NK-92 treated with Interleukin-12 subunit alpha and Interleukin-12 subunit beta, amount 100 ng/mL, for 24 hours (cell line): Measurements from ENCODE around the gene CNOT11.
"Not testable (repeated sequence)": the region's sequence is repeated elsewhere in the genome, so short reads cannot be mapped to it uniquely, and the experiment has no call there.

ENCODE experiments used
- DNase-seq: peaks from one replicate; lab custom pipeline; 2025; lab: John Stamatoyannopoulos, UW

CNOT11 gene

DNA sequence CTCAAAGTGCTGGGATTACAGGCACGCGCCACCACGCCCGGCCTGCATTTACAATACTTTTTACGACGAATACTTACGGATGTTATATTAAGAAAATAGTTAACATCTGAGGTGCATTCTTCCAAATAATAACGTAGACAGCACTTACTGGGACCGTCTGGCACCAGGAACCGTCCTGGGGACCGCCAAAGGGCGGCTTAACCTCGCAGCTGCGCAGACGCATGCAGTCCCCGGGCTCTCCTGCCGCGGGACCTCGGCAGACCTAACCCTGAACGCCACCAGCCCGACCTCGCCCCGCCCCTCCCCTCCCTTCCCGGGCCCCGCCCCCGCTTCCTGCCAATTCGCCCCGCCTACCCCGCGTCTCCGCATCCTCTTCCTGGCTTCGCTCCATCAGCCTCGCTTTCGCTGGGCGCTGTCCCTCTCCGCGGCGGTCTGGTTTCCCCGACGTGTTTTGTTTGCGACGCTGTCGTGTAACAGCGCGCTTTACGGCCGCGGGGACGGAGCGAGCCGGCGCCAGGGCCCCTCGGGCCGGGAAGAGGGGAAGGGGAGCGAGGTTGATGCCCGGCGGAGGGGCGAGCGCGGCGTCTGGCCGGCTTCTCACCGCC, at the start of gene CNOT11:
Gene CNOT11, plus strand, starts transcription at position 479 of the 605 bp plus-strand sequence. Its CDS starts 79 bp downstream, at position 558.
- DNase-seq = peak; percentile 98

DNA sequence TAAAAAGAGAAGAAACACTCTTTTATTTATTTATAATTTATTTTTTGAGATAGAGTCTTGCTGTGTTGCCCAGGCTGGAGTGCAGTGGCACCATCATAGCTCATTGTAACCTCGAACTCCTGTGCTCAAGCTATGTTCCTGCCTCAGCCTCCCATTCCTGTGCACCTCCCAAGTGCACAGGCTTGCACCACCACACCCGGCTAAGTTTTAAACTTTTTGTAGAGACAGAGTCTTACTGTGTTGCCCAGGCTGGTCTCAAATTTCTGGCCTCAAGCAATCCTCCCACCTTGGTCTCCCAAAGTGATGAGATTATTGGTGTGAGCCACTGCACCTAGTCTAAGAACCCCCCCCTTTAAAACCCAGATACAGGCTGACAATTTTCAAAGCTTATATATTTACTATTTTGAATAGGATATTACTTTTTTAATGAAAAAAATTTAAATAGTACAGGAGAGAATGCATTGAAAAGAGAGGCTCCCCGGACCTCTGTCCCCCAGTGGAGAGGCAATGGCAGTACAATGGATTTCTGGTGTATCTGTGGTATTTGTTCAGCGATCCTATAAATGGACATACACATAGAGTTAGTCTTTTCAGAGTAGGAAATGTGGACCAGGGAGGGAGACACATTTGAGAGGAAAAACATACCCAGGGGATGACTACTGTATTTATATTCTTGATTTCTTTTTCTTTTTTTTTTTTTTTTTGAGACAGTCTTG, 48.1 kb upstream of the CNOT11 start:
- DNase-seq = no peak

DNA sequence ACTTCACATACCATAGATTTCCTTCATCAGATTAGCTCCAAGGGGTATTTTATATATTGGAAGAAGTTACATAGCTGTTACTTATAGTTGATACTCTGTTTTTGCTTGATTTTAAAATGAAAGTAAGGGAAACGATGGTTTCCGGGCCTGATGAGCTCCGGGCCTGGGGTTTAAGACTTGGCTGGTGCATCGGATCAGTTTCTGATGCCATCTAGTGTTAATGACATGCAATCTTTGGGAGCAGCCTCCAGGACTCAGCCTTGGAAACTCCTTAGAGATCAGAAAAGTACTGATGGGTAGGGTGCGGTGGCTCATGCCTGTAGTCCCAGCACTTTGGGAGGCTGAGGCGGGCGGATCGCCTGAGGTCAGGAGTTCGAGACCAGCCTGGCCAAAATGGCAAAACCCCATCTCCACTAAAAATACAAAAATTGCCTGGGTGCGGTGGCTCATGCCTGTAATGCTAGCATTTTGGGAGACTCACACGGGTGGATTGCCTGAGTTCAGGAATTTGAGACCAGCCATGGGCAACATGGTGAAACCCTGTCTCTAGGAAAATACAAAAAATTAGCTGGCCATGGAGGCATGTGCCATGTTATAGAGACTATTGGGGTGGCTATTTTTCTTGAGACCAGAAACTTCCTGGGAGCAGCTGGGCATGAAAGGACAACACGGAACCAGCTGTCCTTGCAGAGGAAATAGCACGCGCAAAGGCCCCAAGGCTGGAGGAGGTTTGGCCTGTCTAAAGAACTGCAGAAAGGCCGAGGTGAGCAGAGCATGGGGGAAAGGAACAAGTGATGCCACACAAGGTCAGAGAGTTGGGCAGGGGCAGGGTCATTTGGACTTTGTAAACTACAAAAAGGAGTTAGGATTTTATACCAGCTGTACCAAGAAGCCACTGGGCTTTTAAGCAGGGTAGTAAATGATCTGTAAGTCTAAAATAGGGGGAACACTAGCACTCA, 46.9 kb upstream of the CNOT11 start:
- DNase-seq = no peak

DNA sequence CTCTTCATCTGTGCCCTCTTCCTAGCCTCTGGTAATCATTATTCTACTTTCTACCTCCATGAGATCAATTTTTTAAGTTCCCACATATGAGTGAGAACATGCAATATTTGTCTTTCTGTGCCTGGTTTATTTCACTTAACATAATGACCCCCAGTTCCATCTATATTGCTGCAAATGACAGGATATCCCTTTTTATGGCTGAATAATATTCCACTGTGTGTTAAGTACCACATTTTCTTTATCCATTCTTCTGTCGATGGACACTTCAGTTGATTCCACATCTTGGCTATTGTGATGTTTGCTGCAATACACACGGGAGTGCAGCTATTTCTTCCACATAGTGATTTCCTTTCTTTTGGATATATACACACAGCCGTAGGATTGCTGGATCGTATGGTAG, 43.9 kb upstream of the CNOT11 start:
- DNase-seq = no peak

DNA sequence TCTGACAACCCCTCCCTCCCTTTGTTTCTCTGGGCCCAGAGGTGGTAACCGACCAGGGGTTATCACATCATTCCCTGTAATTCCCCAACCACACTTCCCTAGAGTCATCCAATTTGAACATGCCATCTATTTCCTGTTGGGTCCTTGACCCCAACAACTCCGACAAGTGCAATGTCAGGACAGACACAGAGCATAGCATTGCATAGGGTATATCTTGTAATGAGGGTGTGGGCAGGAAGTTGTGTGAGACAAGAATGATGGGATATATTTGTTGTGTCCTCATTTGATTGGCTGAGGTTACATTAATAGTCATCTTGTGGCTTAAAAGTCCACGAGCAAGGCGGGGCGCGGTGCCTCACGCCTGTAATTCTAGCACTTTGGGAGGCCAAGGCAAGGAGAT, 33.4 kb upstream of the CNOT11 start:
- no peak for DNase-seq

DNA sequence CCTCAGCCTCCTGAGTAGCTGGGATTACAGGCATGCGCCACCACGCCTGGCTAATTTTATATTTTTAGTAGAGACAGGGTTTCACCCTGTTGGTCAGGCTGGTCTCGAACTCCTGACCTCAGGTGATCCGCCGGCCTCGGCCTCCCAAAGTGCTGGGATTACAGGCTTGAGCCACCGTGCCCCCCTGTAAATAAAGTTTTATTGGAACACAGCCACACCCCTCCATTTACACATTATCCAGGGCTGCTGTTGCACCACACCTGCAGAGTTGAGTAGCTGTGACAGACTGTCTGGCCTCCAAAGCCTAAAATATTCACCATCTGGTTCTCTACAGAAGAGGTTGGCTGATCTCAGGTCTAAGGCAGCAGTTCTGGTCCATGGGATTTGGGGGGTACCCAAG, 32.6 kb upstream of the CNOT11 start:
- DNase-seq = not testable (repeated sequence)

DNA sequence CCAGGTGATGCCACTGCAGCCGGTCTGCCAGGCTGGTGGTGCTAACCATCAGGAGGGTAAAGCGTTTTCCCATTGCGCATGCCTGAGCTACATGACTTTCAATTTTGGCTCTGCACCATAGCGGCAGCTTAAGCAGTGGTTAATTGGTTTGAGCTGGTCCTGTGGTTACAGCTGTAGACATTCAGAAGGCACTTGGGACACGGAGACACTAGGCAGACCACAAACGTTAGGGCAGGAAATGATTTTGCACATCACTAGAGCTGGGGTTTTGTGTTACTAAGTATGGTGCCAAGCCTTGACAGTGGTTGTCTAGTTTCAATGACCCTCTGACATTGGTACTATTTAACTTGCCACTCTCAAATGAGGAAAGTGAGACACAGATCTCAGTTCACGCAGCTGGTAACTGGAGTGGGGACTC, 28.9 kb upstream of the CNOT11 start:
- peak; percentile 3 for DNase-seq

DNA sequence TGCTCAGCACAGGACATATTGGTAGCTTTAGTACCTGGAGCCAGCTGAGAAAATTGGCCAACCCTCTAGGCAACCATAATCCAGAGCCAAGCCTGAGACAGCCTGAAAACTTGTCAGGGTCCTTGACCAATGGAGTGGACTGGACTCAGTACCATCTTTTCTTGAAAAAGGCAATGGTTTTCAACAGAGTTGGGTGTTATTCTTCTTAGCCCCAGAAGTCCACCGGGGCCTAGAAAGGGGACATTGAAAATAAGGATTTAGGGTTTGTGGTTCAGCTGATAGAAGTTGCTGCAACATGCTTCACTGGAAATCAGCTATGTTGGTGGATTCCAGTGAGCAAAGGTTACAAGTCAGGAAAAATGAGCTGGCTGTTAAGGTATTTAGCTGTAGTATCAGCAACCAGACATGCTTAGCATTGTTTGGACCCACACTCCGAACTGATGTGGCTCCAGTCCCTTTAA, 22.1 kb upstream of the CNOT11 start:
- no peak for DNase-seq

DNA sequence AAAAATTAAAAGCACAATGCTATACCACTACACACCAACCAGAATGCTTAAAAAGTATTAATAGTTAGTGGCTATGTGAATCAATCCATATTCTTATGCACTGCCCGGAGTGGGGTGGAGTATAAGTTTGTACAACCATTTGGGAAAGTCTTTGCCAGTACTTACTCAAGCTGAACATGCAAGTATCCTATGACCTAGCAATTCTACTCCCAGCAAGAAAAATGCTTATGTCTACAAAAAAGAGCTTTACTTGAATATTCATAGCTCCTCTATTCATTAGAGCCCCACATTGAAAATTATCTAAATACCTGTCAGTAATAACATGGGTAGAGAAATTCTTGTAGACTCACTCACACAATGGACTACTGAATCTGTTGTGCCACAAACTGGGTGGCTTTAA, 21.4 kb upstream of the CNOT11 start:
- no peak for DNase-seq

DNA sequence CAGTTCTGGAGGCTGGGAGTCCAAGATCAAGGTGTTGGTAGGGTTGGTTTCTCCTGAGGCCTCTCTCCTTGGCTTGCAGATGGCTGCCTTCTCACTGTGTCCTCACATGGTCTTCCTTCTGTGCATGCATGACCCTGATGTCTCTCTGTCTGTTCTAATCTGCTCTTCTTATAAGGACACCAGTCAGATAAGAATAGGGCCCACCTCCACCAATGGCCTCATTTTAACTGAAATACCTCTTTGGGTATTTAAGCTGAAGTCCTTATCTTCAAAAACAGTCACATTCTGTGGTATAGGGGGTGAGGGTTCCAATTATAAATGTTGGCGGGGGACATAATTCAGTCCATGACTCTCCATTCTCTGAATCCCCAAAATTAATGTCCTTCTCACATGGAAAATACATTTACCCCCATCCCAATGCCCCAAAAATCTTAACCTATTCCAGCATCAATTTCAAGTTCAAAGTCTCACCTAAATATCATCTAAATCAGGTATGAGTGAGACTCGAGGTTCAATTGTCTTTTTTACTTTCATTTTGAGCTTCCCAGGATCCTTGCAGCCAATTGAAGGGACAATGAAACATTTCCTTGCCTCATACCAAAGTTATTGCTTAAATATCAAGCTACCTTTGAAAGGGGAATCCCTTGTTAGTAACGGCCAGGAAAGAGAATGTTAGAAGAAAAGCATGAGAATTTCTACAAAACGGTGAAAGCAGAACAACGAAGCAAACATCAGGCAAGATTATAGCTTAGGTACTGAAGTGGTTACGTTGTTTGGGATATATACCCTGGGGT, 20.6 kb upstream of the CNOT11 start:
- no peak for DNase-seq

DNA sequence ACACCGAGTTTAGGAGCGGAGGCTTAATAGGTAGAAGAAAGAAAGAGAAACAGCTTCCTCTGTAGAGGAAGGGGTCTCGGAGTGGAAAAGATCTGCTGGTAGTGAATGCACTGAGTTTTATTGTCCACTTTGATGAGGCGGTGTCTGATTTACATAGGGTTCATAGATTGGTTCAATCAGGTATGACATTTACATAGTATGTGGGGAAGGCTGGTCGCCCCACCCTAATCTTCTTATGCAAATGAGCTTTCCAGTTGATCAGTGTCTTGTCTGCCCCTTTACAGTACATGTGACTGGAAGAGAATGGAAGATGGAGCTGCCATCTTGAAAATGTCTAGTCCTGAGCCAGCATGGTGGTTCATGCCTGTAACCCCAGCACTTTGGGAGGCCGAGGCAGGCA, 19.9 kb upstream of the CNOT11 start:
- DNase-seq = no peak

DNA sequence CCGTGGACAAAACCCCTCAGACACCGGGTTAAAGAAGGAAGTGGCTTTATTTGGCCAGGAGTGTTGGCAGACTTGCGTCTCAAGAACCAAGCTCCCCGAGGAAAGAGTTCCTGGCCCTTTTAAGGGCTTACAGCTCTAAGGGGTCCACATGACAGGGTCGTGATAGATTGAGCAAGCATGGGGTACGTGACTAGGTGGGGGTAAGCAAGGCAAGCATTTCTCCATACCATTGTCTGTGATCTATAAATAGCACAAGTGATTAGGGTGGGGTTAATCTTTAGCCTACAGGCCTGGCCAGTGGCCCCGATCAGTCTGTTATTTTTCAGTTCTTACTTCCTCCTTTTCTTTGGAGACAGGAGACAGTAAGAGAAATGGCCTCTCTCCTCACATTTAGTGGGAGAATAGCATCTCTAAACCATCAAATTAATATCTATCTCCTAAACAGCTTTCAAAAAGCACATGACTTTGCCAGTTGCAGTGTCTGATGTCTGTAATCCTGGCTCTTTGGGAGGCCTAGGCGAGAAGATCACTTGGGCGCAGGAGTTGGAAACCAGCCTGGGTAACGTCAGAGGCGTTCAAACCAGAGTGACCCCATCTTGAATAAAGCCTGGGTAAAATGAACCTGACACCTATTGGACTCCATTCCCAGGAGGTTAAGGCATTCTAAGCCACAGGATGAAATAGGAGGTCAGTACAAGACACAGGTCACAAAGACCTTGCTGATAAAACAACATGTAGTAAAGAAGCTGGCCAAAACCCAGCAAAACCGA, 18.3 kb upstream of the CNOT11 start:
- DNase-seq = no peak

DNA sequence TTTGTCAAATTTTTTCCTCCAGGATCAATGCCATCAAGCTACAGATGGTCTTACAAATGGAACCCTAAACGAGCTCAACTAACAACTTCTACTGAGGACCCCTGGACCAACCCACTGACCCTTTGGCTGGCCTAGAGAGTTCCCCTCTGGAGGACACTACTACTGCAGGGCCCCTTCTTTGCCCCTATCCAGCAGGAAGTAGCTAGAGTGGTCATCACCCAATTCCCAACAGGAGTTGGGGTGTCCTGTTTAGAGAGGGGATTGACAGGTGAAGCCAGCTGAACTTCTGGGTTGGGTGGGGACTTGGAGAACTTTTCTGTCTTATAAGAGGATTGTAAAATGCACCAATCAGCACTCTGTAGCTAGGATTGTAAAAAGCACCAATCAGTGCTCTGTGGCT, 16.7 kb upstream of the CNOT11 start:
- DNase-seq = not testable (repeated sequence)

DNA sequence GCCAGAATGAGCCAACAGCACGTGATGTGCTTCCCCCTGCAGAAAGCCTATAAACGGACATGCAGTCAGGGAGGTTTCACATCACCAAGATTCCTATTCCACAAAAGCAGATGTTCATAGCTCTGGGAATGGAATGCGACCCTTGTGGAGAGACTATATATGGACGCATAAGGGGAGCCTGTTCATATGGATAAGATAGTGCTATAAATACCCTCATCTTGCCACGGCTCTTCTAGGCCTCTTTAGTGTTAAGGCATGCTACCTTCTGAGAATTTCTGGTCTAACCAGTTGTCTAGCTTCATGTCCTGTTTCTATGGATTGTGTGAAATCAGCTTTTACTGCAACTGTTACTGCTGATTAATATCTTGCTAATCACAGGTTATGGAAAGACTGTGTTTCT, 14.7 kb upstream of the CNOT11 start:
- DNase-seq = not testable (repeated sequence)

DNA sequence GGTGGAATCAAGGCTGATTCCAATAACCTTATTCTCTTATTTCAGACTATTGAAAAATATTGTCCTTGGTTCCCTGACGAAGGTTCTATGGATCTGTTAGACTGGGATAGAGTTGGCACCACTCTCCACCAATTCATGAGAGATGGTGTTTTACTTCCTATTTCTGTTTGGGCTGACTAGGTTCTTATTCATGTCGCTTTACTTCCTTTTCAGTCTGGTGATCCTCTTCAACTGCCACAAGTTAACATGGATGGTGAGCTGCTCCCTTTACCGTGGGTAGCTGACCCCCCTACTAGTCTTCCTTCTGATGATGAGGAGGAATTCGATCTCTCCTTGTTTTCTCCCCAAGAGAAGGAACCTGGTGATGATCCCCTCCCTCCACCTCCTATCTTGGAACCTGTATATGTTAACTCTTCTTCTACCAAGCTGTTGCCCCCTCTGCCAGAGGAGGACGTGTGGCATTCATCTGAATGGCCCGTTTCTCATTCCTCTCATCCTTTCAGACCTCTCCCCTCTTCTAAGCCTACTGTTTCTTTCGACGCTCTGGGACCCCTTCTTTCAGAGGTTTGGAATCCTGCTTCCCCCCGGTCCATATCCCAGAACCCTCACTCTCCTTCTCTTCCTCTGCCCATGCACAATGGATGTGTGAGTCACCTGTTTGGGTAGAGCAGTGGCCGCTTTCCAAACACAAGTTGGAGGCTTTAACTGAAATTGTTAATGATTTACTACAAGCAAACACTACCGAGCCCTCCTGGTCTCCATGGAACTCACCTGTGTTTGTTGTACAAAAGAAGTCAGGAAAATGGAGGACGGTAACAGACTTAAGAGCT, 13.5 kb upstream of the CNOT11 start:
- DNase-seq = no peak

DNA sequence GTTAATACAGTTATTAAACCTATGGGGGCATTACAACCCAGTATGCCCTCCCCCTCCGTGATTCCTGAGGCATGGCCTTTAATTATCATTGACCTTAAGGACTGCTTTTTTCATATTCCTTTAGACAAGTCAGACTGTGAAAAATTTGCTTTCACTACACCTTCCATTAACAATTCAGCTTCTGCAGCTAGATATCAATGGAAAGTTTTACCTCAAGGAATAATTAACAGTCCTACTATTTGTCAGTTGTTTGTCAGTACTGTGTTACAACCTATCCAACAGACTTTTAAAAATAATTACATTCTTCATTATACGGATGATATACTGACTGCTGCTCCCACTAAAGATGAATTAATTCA, 12.9 kb upstream of the CNOT11 start:
- not testable (repeated sequence) for DNase-seq

DNA sequence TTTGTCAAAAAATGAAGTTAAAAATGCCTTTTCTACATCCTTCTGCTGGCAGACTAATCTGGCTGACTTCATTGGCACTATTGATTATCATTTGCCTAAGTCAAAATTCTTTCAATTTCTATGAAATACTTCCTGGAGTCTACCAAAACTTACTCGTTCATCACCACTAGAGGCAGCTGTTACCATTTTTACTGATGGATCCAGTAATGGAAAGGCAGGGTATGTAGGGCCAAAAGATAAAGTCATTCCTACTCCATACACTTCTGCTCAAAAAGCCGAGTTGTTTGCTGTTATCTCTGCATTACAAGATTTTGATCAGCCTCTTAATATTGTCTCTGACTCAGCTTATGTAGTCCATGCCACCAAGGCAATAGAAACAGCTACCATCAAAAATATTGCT, 12.0 kb upstream of the CNOT11 start:
- DNase-seq = not testable (repeated sequence)

DNA sequence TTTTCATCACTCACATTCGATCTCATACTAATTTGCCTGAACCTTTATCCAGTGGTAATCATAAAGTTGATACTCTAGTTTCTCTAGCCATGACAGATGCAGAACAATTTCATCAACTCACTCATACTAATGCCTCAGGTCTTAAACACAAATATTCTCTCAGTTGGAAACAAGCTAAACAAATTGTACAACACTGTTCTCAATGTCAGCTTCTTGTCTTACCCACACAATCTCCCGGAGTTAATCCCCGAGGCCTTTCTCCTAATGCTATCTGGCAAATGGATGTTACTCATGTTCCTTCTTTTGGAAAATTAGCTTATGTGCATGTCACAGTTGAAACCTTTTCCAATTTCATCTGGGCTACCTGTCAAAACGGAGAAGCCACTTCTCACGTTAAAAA, 11.5 kb upstream of the CNOT11 start:
- no peak for DNase-seq

DNA sequence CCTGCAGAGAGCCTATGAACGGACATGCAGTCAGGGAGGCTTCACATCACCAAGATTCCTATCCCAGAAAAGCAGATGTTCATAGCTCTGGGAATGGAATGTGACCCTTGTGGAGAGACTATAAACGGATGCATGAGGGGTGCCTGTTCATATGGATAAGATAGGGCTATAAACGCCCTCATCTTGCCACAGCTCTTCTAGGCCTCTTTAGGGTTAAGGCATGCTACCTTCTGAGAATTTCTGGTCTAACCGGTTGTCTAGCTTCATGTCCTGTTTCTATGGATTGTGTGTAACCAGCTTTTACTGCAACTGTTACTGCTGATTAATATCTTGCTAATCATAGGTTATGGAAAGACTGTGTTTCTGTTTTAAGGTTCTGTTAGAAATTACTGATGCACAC, 8.3 kb upstream of the CNOT11 start:
- not testable (repeated sequence) for DNase-seq

DNA sequence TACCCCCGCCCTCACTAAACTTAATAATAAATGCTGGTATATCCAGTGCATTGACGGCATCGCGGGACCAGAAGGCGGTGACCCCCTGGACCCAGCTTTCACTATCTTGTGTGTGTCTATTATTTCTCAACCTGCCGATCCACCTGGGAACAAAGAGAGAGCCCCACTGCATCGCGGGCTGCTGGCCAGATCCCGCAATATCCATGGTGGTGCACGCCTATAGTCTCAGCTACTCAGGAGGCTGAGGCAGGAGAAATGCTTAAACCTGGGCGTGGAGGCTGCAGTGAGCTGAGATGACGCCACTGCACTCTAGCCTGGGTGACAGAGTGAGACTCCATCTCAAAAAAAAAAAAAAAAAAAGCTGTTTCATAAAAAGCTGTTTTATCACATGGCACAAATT, 7.8 kb upstream of the CNOT11 start:
- not testable (repeated sequence) for DNase-seq
